SIG-M5 (cell line): Measurements from ENCODE around the gene RTP5.
"Not testable (repeated sequence)": the region's sequence is repeated elsewhere in the genome, so short reads cannot be mapped to it uniquely, and the experiment has no call there.

Experiments used
- DNase-seq: peaks from one replicate; lab custom pipeline; 2025; lab: John Stamatoyannopoulos, UW

Gene RTP5

DNA sequence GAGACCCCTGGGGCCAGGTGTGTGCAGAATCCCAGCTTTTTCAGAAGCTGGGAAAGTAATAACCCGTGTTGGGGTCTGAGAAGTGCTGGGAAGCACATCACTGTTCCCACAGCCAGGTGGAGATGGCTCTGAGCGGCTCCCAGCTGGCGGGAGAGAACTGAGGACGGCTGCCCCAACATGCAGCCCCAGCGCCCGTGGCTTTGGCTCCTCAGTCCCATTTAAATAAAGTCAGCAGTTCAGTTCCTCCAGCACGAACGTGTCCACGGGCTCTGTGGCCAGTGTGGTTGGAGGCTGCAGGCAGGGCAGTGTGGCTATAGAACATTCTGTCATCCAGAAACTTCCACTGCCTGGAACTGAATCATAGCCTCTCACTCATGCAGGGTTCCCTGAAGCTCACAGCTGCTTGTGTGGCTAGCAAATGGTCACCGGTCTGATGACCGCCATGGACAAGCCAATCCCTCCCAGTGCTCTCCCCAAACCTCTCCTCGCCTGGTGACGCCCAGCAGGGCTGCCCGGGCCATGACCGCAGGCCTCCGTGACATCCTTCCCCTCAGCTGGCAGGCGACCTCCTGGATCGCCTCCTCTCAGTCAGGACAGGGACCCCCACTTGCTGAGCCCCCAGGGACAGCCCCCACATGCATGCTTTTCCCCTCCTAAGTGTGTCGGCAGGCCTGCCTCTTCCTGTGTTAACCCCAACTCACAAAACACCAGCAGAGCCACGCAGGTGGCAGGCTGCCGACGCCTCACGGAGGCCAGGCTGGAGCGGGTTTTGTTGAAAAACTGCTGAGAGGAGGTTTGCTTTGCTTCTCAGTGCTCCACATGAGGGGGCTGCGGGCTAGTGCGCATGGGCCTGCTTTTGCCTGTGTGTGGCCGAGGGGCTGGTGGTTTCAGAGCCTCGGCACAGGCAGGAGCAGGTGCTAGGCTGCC lies 1.3 kb downstream of the RTP5 start:
- DNase-seq: no peak

DNA sequence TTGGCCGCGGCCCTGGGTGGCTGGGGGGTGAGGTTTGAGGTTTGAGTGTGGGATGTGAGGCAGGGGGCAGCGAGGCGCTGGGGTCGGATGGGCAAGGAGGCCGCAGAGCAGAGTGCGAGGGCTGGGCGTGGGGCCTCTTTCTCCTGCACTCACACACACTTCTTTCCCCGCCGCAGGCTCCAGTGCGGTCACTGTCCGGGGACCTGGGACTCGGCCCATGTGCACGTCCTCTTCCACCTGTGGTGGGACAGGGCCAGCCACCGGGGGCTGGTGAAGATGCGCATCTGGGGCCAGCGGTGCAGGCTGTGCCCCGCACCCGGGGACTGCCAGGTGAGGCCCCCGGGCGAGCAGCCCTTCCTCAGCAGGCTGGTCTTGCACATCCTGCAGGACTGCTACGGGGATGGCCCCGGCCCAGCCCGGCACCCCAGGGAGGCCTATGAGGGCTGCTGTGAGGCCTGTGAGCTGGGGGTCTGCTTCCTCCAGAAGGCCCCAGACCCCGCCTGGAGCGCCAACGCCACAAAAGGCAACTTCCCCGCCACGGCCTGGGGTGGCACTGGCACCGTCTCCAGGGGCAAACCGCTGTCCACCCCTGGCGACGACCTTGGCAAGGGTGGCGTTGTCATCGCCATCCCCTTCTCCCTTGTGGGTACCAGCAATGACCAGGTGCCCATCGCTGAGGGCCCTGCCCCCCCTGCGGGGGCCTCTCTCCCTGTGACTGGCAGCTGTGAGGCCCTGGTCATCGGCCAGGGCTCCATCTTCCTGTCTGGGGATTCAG lies 2.2 kb downstream of the RTP5 start:
- DNase-seq: no peak

- no peak for DNase-seq
Observed at GRCh38 chr2:241872313-241872642, 2.7 kb downstream of the RTP5 start.

- DNase-seq: no peak
Observed at GRCh38 chr2:241873081-241873802, 3.7 kb downstream of the RTP5 start.

- no peak for DNase-seq
Observed at GRCh38 chr2:241873803-241874110, 4.2 kb downstream of the RTP5 start.

DNA sequence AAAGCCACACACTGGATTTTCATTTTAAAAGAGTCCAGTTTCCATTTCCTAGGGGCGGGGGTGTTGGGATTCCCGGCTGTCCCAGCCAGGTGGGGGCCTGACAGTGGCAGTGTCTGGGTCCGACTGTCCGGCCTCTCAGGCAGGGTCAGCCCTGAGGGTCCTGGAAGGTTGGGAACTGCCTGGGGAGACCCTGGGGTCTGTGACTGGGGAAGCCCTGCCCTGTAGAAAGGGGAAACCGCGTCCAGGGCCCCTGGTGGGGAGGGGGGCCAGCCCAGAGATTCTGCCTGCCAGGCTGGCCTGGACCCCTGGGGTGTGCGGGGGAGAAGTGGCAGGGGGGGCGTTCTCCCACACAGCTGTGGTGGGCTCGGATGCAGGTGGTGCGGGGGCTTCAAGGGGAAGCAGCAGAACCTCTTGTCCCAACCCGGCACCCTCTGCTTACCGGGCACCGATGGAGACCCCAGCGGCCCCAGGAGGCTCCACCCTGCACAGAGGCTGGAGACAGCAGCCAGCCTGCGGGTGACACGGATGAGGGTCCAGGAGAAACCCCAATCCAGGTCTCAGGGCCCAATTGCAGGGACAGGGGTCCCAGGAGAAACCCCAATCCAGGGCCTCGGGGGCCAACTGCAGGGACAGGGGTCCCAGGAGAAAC lies 4.9 kb downstream of the RTP5 start:
- no peak for DNase-seq

GRCh38 chr2:241875754-241876527 lies 6.4 kb downstream of the RTP5 start:
- DNase-seq: not testable (repeated sequence)

DNA sequence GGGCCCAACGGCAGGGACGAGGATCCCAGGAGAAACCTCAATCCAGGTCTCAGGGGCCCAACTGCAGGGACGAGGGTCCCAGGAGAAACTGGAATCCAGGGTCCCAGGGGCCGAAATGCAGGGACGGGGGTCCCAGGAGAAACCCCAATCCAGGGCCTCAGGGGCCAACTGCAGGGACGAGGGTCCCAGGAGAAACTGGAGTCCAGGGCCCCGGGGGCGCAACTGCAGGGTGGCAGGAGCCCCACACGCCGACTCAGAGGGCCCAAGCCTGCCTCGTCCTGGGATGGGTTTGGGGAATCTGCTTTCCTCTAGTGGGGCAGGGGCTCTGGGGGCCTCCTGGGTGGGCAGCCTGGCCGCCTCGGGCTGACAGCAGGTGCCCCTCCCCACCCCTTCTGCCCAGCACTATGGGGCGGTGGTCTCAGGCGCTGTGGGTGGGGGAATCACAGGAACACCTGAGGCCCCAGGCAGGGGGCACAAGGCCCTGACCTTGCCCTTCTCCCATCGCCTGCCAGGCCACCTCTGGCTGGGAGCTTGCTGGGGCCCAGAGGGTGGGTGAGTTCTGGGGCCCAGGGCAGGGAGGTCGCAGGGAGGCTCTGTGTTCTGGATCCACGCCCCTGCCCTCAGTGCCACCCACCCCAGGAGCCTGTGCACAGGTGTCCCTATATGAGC lies 7.1 kb downstream of the RTP5 start:
- no peak for DNase-seq

- DNase-seq: no peak
Observed at GRCh38 chr2:241877197-241877685, 7.7 kb downstream of the RTP5 start.

- no peak for DNase-seq
Observed at GRCh38 chr2:241877989-241878970, 8.8 kb downstream of the RTP5 start.

GRCh38 chr2:241879326-241879725 lies 9.8 kb downstream of the RTP5 start:
- no peak for DNase-seq

DNA sequence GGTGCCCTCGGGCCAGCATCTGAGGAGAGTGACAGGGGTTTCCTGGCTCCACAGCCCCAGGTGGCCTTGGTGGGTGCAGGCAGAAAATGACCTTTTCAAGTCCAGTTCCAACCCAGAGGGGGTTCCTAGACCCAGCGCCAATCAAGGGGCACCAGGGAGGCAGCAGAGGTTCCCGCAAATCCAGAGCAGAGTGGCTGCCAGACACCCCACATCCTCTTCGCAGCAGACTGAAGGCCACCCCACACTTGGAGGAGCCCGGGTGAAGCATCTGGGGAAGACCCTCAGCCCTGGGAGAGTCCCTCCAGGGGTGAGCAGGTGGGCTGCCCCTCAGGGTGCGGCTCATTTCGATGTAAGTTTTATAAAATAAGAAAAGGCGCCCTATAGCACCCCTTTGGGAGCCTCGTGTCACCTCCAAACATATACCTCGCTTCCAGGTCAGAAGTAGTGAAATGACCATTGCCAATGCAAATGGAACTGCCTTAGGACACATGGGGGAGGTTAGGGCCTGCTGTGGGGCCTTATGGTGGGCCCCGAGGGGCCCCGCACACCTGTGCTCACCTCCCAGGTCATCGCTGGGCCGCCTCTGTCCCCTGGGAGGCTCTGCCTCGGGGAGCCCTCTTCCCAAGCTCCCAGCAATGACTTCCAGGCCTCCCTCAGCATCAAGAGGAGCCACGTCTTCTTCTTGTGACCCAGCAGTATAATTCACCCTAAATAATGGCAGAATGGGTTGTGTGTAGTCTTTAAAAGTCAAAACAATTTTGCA lies 11.0 kb downstream of the RTP5 start:
- no peak for DNase-seq

DNA sequence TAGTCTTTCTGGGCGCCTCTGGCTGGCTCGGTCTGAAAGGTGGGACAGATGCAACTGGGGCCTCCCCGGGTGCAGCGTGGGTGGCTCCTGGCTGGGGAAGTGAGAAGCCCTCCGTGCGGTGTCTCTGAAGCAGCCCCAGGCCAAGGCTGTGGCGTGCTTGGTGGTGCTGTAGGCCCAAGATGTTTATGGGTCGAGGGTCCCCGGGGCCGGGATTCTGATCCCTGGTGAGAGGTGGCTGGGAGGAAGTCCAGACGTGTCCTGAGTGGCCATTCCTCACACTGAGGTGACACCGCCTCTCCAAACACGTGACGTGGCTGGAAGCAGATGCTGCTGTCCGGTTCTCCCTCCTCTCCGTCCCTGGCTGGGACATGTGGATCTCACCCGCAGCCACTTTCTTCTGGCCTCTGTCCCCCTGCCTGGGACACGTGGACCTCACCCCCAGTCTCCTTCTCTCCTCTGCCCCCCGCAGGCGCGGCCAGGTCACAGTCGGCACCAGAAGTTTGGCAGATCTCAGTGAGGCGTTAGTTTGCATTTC lies 12.6 kb downstream of the RTP5 start:
- no peak for DNase-seq

DNA sequence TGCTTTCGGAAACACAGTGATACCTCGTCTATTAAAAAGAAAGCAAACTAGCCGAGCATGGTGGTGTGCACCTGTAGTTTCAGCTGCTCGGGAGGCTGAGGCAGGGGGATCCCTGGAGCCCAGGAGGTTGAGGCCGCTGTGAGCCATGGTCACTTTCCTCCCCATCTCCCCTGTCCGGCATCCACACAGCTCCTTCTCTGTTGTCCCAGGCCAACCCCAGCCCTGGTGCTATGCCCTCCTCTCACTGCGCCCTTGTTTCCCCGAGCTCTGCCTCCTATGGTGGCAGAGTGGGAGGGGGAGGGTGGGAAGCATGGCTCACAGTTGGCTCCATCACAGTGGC lies 15.4 kb downstream of the RTP5 start:
- no peak for DNase-seq

- DNase-seq: no peak
Observed at GRCh38 chr2:241885291-241885945, 15.9 kb downstream of the RTP5 start.

DNA sequence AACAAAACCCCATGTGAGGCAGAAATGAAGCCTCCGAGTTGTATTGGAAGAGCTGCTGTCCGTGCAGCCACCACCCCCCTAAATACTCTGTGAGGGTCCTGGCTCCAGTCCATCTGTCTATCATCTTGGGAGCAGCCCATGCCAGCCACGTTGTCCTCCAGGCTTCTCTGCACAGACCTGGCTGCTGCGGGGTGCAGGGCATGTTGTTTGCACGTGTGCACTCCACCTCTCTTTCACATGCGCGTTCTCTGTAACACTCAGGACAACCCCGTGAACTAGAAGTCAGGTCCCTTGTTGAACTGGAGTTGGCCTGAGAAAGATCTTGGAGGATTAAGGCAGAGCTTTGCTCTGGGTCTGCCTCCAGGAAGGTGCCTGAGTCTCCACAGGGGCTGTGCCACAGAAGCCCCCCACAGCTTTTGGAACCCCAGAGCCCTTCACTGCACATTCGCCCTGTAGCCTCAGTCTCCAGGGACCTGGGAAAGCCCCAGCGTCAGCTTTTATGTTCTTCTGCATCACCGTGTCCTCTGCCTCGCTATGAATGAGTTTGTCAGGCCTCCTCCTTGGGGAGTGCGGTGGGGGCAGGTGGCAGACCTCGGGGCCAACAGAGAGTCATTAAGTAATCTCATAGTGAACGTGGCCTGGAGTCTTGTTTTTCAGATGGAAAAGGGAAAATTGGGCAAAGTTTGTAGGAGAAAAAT lies 16.6 kb downstream of the RTP5 start:
- no peak for DNase-seq

- DNase-seq: no peak
Observed at GRCh38 chr2:241886840-241887447, 17.4 kb downstream of the RTP5 start.
